ENCODE results near the gene FRRS1.
"Not testable (repeated sequence)": the region's sequence is repeated elsewhere in the genome, so short reads cannot be mapped to it uniquely, and the experiment has no call there.

FRRS1 gene

DNA sequence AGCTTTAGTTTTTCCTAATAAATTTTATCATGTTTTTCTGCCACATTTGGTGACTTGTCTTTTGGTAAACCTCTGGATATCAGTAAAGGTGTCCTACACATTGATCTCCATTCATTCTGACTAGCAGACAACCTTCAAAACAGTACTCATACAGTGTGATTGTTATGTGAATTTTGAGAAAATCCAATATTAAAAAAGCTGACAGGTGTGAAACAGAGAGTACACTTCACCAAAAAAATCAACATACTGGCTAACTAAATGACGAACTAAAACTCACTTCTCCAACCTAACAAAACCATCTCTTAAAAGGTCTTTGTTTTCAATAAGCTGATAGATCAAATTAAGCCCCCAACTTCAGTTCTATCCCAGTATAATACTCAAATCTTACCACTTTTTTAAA lies 1.5 kb downstream of the FRRS1 start:
- no peak for DNase-seq (ENCODE audit: low read depth)

DNA sequence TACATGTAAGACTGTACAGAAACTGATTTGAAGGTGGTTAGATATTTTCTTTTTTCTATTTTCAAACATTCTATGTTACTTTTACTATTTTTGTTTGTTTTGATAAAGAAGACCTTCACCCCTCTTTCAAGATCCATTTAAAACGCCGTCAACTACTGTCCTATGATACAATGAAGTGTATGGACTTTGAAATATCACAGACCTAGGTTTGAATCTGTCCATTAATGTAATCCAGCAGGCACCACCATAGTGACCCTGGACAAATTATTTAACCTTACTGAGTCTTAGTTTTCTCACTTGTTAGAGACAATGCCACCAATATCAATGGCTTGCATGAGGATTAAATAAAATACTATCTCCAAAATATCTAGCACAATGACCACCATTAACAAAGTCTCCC lies 2.0 kb downstream of the FRRS1 start:
- DNase-seq (ENCODE audit: low read depth) = no peak

DNA sequence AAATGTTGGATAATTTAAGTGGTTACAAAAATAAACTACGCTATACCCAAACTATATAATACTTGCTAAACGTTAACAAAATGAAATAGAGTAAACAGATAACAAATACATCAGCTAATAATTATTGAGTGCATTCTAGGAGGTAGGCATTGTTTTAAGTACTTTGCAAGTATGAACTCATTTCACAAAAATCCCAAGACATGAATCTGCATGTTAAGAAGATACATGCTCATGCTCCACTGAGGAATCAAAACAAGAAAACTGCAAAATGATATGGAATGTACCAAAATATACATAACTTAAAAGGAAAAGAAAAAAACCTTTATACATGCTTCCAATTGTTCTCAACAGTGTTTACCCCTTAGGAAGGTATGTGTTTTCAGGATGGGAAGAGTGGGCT lies 2.5 kb downstream of the FRRS1 start:
- DNase-seq (ENCODE audit: low read depth) = no peak

DNA sequence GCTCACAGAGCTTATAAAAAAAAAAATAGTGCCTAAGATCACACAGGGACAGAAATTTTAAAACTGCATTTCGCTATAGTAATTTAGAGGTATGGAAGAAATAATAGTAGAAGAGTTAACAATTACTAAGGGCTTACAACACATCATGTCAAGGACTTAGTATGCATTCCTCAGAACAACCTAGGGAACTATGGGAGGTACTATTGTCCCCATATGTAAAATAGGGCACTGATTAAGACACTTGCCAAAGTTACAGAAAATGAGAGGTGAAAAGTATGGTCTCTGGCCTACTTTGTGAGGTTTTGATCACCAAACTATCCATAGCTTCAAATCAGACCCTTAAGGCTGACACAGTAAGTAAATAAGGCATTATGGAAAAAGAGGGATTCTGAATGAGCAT lies 4.7 kb downstream of the FRRS1 start:
- DNase-seq (ENCODE audit: low read depth) = no peak

DNA sequence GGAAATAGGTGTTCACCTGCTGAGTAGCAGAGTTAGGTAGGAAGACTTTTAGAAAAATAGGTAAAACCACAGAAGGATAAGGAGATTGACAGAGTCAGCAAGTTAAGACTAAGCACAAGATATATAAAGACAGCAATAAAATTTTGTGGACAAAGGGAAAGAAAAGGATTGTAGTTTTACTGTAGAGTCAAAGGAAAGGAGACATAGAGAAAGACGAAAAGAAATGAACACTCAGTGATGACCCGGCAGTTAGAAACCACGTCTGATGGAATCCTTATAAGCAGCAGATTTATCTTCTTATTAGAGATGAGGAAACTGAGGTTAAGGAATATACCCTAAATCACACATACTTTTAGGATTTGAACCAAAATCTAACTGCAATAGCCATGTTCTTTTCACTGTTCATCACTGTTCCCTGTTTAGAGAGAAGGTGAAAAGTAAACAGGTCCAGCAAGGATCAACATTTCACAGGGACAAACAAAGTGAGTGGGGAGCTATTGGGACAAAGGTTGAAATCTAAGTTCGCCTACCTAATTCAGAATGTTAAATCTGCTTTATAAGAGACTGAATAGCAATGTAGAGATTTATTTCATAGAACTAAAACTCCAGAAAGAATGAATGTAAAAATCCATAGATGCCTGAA lies 6.8 kb downstream of the FRRS1 start:
- no peak for DNase-seq (ENCODE audit: low read depth)

DNA sequence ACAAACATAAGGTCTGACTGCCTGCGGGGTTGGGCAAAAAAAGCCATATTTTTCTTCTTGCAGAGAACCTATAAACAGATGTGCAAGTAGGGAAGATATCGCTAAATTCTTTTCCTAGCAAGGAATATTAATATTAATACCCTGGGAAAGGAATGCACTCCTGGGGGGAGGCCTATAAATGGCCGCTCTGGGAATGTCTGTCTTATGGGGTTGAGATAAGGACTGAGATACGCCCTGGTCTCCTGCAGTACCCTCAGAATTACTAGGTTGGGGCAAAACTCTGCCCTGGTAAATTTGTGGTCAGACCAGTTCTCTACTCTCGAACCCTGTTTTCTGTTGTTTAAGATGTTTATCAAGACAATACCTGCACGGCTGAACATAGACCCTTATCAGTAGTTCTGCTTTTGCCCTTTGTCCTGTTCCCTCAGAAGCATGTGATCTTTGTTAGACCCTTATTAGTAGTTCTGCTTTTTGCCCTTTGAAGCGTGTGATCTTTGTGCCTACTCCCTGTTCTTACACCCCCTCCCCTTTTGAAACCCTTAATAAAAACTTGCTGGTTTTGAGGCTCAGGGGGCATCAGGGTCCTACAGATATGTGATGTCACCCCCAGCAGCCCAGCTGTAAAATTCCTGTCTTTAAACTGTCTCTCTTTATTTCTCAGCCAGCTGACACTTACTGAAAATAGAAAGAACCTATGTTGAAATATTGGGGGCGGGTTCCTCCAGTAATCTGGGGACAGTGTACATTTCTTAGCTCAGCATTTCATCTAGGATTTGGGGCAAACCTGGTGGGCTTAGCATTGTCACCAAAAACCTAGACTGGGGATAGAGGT lies 7.5 kb downstream of the FRRS1 start:
- not testable (repeated sequence) for DNase-seq (ENCODE audit: low read depth)

DNA sequence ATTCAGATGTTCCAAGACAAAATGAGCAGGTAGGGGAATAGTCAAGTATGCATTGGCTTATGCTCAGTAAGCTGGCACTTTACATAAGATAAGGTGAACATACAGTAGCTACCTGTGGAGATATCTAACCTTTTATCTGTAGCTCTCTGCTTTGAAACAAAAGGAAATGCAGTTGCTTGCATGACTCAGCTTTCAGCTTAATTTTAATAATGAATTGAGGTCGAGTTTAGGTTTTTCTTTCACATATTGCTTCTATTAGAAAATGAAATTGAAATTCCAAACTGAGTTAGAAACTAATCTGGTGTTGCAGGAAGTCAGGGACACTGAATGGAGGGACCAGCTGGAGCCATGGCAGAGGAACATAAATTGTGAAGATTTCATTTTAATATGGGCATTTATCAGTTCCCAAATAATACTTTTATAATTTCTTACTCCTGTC lies 8.3 kb downstream of the FRRS1 start:
- no peak for DNase-seq (ENCODE audit: low read depth)

DNA sequence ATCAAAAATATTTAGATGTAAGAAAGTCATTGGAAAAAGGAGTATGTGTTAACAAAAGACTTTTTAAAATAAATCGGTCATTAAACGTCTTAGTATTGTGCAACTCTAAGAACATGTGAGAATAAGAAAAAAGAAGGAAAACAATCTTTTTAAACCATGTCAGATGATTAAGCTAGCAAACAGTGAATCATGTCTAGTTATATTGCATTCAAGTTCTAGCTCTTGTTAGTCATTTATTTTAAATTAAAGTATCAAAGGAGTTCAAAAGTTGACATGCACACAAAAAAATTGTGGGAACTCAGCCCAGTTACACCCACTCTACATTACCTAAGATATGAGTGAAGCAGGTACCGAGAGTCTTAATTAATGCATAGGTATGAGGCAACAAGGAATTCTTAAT lies 9.8 kb downstream of the FRRS1 start:
- no peak for DNase-seq (ENCODE audit: low read depth)

DNA sequence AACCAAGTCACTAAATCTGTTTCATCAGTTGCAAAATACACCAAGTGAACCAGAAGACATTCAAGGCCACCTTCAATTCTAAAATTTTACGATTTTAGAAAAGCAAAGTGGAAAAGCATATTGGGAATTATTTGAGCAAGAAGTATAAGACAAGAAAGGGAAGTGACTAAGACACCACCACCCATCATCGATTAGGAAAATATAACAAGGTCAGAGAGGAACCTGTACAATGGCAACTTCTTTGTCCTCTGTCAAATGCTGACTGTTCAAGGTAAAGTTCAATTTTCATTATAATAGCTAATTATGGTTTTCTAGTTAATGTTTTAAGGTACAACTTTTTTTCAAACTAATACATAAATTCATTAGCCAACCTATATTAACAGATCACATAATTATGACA lies 10.8 kb downstream of the FRRS1 start:
- no peak for DNase-seq (ENCODE audit: low read depth)

DNA sequence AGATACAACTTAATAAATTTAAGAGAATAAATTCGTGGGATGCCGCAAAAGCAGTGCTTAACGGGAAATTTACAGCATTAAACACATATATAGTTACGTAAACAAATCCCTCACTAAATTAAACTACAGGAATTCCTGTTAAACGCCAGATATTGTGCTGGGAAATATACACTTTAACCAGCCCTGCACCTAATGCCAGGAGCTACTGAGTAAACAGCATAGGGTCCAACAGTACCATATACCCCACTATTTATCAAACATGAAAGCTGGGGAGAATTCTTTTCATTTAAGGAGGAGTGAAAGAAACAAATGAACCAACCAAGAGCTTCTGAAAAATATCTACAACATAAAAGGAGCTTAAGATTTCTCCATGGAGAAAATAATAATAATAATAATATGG lies 11.7 kb downstream of the FRRS1 start:
- DNase-seq (ENCODE audit: low read depth) = no peak

DNA sequence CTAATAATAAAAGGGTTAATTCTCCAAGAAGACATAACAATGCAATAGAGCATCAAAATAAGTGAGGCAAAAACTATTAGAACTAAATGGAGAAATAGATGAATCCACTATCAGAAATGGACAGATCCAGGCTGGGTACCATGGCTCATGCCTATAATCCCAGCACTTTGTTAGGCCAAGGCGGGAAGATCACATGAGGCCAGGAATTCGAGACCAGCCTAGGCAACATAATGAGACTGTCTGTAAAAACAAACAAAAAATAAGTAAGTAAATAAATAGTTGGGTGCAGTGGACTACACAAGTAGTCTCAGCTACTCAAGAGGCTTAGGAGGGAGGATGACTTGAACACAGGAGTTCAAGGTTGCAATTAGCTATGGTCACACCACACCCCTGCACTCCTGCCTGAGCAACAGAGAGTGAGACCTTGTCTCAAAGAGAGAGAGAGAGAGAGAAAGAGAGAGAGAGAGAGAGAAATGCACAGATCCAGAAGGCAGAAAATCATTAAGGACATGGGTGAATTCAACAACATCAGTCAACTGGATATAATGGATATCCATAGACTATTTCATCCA lies 12.3 kb downstream of the FRRS1 start:
- no peak for DNase-seq (ENCODE audit: low read depth)

DNA sequence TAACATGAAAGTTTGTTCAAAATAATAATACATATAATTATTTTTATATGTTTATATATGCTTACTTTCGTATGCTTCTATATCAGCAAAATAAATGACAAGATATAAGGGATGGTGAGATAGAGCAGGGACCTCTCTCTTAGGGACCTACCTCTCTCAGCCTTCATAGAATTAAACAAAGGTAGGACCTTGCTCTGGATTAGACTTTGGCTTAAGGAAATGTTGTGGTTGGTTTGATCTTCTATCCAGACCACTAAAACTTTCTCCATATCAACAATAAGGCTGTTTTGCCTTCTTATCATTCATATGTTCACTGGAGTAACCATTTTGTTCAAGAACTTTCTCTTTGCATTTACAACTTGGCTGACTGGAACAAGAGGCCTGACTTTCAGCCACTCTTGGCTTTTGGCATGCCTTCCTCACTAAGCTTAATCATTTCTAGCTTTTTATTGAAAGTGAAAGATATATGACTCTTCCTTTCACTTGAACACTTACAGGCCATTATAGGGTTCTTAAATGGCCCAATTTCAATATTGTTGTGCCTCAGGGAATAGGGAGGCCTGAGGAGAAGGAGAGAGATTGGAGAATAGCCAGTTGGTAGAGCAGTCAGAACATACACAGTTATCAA lies 14.4 kb downstream of the FRRS1 start:
- DNase-seq (ENCODE audit: low read depth) = no peak

DNA sequence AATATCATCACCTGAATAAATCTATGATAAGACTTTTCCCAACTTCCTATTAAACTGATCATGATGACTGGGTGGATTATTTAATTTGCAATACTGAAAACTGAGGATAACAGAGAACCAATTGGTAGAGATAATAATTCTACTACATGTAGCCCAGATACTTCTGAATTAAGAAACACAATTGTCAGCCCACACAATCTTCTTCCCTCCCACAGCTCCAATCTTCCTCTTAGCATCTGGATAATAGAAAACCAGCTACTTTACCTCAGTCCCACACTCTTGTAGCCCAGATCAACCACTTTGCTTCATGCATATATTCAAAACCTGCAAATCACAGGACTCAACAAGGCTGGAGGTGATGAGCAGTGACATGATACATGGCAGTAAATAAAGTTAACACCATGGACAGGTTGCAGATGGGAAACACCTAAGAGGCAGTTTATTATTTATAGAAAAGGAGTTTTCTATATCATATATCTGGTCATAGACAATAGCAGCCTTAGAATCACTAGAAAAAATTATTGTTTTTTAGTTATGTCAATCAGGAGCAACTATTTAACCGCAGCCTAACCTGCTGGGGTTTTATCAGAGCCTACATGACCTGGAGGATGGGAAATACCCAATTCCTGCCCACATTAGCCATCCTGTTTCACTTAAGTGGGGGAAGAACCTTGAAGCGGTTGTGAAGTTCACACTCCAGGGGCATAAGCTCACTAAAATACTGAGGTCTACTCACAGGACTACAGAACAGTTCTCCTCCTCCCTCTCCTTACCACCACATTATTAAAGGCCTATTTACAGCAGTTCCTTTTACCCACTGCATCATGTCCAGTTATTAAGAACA lies 16.7 kb downstream of the FRRS1 start:
- no peak for DNase-seq (ENCODE audit: low read depth)

DNA sequence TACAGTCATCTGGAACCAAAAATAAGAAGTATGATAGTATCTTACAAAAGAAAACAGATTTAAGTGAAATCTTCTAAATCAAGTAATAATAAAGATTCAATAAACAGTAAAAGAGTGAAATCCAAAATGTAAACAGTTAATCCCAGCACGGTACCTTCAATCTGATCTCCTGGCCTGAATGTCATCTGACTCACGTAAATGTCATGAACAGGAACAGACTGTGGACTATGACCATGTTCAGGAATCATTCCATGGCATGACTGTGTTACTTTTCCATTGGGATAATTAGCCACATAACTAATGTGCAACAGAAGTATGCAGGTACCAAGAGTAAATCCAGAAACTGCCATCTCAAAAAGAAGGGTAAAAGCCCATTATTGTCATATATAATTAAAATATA lies 18.0 kb downstream of the FRRS1 start:
- DNase-seq (ENCODE audit: low read depth) = no peak

DNA sequence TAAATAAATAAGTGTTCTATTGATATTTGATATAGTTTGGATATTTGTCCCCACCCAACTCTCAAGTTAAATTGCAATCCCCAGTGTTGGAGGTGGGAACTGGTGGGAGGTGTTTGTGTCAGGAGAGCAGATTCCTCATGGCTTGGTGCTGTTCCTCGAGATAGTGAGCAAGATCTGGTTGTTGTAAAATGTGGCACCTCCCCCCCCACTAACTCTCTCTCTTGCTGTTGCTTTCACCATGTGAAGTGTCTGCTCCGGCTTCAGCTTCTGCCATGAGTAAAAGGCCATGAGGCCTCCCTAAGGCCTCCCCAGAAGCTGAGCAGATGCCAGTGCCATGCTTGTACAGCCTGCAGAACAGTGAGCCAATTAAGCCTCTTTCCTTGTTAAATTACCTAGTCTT lies 20.8 kb downstream of the FRRS1 start:
- no peak for DNase-seq (ENCODE audit: low read depth)

DNA sequence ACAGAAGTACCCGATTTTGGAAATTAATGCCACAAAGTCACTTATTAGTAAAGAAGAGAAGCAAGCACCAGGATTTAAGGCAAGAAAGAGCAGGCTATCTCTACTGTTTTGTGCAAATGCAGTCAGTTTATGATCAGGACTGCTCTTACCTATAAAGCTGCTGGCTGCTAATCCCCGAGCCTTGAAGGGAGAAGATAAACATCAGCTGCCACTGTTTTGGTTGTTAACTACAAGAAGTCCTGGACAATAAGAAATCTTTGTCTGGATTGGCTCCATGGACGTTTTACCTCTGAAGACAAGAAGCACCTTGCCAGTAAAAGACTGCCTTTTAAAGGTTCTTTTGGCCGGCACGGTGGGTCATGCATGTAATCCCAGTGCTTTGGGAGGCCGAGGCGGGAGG lies 21.4 kb downstream of the FRRS1 start:
- DNase-seq (ENCODE audit: low read depth) = no peak

DNA sequence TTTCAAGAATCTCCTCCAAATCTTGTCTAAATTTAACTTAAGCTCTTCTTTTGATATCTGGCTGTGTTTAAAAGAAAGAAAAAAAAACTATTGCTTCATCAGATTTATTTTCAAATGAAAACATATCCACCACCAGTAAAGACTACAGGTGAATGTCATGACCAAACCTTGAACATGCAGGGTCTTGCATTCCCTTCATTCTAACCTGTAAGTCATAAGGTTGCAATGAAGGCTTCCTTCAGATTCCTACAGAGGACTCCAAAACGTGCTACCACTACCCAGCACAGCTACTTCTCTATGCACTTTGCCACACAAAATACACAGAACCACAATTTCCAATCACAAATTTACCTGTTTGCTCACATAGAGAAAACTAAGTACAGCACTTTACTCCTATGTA lies 26.3 kb downstream of the FRRS1 start:
- no peak for DNase-seq (ENCODE audit: low read depth)

DNA sequence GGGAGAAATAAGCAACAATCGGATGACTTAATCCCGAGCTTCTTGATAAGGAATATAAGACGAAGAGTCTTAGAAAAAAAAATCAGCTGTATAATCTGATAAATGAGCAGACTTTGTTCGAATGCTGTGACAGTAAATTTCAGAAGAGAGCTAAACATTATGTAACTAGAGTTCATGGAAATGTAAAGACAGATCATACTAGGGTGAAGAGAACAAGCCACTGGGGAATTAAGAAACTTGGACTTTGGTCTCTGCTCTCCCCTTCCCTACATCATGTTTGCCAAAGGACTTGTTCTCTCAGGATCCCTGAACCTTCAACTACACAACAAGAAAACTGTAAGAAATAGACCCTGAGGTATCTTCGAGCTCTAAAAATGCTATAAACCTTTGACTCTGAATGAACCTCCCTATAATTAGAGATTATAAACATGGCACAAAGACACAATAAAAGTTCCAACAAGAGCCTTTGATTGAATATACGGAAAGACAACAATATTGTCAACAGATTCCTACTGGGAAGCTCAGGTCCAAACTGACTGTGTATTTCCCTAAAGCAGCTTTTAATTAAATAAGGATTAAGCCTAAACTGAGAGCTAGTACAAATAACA lies 27.5 kb downstream of the FRRS1 start:
- DNase-seq (ENCODE audit: low read depth) = no peak

DNA sequence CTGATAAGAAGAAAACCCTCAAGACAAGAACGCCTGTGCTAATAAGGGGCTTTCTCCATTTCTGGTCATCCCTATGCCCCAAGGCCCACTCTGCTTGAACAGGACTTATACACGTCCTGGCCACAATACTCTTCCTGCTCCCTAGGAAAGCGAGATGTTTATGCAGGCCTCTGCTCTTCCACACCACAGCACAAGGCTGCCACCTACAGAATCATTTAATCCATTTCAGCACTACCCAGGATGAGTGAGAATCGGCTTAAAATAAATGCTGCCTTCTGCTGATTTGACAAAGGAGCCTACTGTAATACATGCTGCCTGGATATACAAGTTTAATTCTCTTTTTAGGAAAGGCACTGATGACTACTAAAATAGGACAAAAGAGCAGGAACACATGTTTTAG lies 29.4 kb downstream of the FRRS1 start:
- no peak for DNase-seq (ENCODE audit: low read depth)

DNA sequence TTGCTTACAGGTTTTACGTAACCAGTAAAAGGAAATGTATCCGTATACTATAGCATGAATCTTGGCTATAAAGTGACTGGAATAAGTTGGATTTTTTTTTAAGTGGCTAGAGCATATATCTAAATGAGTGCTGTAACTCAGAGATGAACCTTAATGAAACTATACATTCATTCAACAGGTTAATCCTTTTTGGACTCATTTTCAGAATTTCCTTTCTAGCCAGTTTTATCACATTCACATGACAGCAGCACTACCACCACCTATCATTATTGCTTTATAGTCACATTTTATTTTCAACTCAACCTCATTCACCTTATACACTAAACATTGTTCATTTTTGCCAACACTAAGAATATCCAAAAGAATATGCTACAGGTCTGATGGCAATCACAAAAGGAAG lies 30.6 kb downstream of the FRRS1 start:
- DNase-seq (ENCODE audit: low read depth) = no peak

DNA sequence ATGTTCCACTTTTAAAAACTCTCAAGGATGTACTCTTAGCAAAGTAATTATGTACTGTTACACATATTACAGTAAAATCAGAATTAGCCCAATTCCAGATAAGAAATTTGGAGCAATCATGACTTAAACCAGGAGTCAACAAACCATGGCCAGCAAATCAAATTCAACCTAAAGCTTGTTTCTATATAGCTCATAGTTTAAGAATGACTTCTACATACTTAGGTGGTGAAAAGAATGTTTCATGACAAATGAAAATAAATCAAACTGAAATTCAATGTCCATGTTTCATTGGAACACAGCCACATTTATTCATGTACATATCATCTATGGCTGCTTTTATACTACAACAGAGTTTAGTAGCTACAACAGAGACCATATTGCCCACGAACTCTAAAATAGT lies 35.1 kb downstream of the FRRS1 start:
- DNase-seq (ENCODE audit: low read depth) = no peak
